NCI-H748 (cell line): ENCODE measurements around the gene BRINP3.
A peak's percentile ranks its signal among the peaks of the same experiment; 100 is the strongest.
"Not testable (repeated sequence)": the region's sequence is repeated elsewhere in the genome, so short reads cannot be mapped to it uniquely, and the experiment has no call there.

Experiments
- DNase-seq: peaks from one replicate; lab custom pipeline; 2025; ENCODE audit not compliant: unreplicated experiment; lab: John Stamatoyannopoulos, UW

The BRINP3 gene

GRCh38 chr1:190477762-190478148 lies at the start of gene BRINP3:
TSS of gene BRINP3 (minus strand) at chr1:190477864.
- peak; percentile 24 for DNase-seq

- DNase-seq = no peak
These were observed 33.9 kb upstream of the BRINP3 start for GRCh38 chr1:190511554-190511953.

- DNase-seq = no peak
These were observed 29.7 kb upstream of the BRINP3 start for GRCh38 chr1:190507357-190507756.

- DNase-seq = not testable (repeated sequence)
These were observed 26.9 kb upstream of the BRINP3 start for GRCh38 chr1:190504539-190504938.

GRCh38 chr1:190497565-190497964 lies 19.9 kb upstream of the BRINP3 start:
- DNase-seq = no peak

GRCh38 chr1:190494451-190494850 lies 16.8 kb upstream of the BRINP3 start:
- DNase-seq = no peak

GRCh38 chr1:190491404-190491803 lies 13.7 kb upstream of the BRINP3 start:
- DNase-seq = no peak

- no peak for DNase-seq
These were observed 6.4 kb upstream of the BRINP3 start for GRCh38 chr1:190484045-190484444.

- no peak for DNase-seq
These were observed 2.6 kb upstream of the BRINP3 start for GRCh38 chr1:190480231-190480630.

GRCh38 chr1:190479516-190479915 lies 1.9 kb upstream of the BRINP3 start:
- peak; percentile 74 for DNase-seq

- DNase-seq = peak; percentile 53
These were observed 1.4 kb upstream of the BRINP3 start for GRCh38 chr1:190479050-190479397.

- peak; percentile 71 for DNase-seq
These were observed 735 bp upstream of the BRINP3 start for GRCh38 chr1:190478149-190479049.

GRCh38 chr1:190476806-190477205 lies 858 bp downstream of the BRINP3 start:
- DNase-seq = no peak

- no peak for DNase-seq
These were observed 1.3 kb downstream of the BRINP3 start for GRCh38 chr1:190476321-190476720.

- DNase-seq = no peak
These were observed 2.1 kb downstream of the BRINP3 start for GRCh38 chr1:190475421-190476141.

- DNase-seq = no peak
These were observed 2.9 kb downstream of the BRINP3 start for GRCh38 chr1:190474650-190475211.

- no peak for DNase-seq
These were observed 3.7 kb downstream of the BRINP3 start for GRCh38 chr1:190474010-190474409.

GRCh38 chr1:190472494-190472893 lies 5.2 kb downstream of the BRINP3 start:
- DNase-seq = no peak

GRCh38 chr1:190472042-190472441 lies 5.6 kb downstream of the BRINP3 start:
- no peak for DNase-seq

GRCh38 chr1:190464690-190465089 lies 13.0 kb downstream of the BRINP3 start:
- DNase-seq = no peak

- no peak for DNase-seq
These were observed 21.5 kb downstream of the BRINP3 start for GRCh38 chr1:190456129-190456528.

- DNase-seq = no peak
These were observed 22.0 kb downstream of the BRINP3 start for GRCh38 chr1:190455631-190456030.
